Suprapubic skin (tissue), 4 donors: Measurements from ENCODE around the gene ATXN1L. TPM values are rescaled to one million over a fixed set of nuclear protein-coding genes. Genes with fewer than 3 reads are reported as not detected.
A peak's percentile ranks its signal among the peaks of the same experiment; 100 is the strongest.

Source experiments
- DNase-seq, 2 donors: peaks; one replicate each; pipeline ENCODE4 v3.0.0-alpha.2; 2019; ENCODE audit warnings: low spot score in 2 of 2
- H3K27ac ChIP-seq: fragments of 200-600 bp; sonication (generic); one replicate; pipeline ENCODE4 v1.5.1; 2019
- H3K27me3 ChIP-seq: fragments of 200-600 bp; sonication (generic); one replicate; pipeline ENCODE4 v1.5.1; 2019
- H3K36me3 ChIP-seq: fragments of 200-600 bp; sonication (generic); one replicate; pipeline ENCODE4 v1.5.1; 2019
- H3K4me1 ChIP-seq: fragments of 200-600 bp; sonication (generic); one replicate; pipeline ENCODE4 v1.5.1; 2019
- H3K4me3 ChIP-seq: fragments of 200-600 bp; sonication (generic); one replicate; pipeline ENCODE4 v1.5.1; 2019; ENCODE audit warnings: mild to moderate bottlenecking
- H3K9me3 ChIP-seq: fragments of 200-600 bp; sonication (generic); one replicate; pipeline ENCODE4 v1.5.1; 2019
- EP300 ChIP-seq: sonication (generic); formaldehyde crosslinking; IDR thresholded peaks from one replicate; pipeline ENCODE4 v1.6.1; 2017; ENCODE audit warnings: antibody characterized with exemption
- POLR2A ChIP-seq, 2 donors: fragments of 450-650 bp; IDR thresholded peaks; one replicate each; pipeline ENCODE4 v1.6.1; 2017; ENCODE audit warnings: antibody characterized with exemption in 2 of 2, mild to moderate bottlenecking in 2 of 2, moderate library complexity in 2 of 2
- POLR2AphosphoS5 ChIP-seq, 3 donors: sonication (generic); formaldehyde crosslinking; IDR thresholded peaks; one replicate each; pipeline ENCODE4 v1.6.1; 2017; ENCODE audit warnings: antibody characterized with exemption in 3 of 3
- WGBS: methylation state at CpG from one replicate; pipeline ENCODE4 v1.1.5; 2018; 5-methylcytosine and 5-hydroxymethylcytosine counted together
- total RNA-seq, 4 donors: library from RNA; depleted of rRNA; stranded (reverse); fragments of >200 nt; gene quantifications; one replicate each; pipeline ENCODE4 v1.1.0, GENCODE V29; 2016
- TF ChIP-seq, protein P1 (sequence below), 2 donors: fragments of 200-600 bp in 1 of 2; fragments of 450-650 bp in 1 of 2; sonication (generic) in 1 of 2; IDR thresholded peaks; one replicate each; pipeline ENCODE4 v1.5.1; 2016 to 2019; ENCODE audit warnings: antibody characterized with exemption in 2 of 2, mild to moderate bottlenecking in 1 of 2, moderate library complexity in 1 of 2

Gene ATXN1L, protein sequence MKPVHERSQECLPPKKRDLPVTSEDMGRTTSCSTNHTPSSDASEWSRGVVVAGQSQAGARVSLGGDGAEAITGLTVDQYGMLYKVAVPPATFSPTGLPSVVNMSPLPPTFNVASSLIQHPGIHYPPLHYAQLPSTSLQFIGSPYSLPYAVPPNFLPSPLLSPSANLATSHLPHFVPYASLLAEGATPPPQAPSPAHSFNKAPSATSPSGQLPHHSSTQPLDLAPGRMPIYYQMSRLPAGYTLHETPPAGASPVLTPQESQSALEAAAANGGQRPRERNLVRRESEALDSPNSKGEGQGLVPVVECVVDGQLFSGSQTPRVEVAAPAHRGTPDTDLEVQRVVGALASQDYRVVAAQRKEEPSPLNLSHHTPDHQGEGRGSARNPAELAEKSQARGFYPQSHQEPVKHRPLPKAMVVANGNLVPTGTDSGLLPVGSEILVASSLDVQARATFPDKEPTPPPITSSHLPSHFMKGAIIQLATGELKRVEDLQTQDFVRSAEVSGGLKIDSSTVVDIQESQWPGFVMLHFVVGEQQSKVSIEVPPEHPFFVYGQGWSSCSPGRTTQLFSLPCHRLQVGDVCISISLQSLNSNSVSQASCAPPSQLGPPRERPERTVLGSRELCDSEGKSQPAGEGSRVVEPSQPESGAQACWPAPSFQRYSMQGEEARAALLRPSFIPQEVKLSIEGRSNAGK
- 10 to 100 TPM; 24.8 to 38.3 (median 35.0) TPM for total RNA-seq

DNA sequence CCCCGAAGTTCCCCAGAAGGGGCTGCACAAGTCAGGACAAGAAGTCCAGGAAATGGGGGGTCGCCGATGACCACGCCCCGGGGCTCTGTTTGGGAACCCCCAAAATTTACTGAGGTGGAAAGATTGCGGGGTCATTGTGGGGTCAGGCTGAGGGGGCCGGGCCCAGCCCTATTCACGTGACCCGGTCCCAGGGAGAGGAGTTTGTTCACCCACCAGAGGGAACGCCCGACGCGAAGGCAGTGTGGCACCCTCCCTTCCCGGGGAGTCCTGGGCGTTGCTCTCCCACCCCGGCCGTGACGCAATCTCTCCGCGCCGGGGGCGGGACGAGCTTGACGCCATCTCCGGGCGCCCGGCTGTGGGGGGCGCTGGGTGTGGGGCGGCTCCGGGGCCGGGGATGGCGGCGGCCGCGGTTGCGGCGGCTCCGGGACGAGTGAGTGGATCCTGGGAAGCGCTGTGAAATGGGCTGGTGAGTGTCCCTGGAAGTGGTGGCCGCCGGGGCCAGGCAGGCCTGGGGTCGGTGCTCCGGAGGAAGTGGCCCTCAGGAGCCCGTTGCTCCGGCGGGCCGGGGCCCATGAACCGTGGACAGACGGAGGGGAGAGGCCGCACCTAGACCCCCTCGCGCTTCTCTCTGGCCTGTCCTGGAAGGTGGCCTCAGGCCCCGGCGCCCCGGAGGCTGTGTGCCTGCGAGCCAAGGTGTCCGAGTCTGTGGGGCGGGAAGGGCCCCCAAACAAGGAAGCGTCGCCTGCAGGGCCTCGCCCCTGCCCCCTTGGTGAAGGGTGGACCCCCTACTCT, at the start of gene ATXN1L:
Gene ATXN1L, plus strand, starts transcription at position 338 of the 792 bp plus-strand sequence. CDS start 3,765 bp downstream, outside the sequence.
- TF ChIP-seq POLR2A (IDR thresholded peaks at IDR 0.05) (peak in 1 of 2 donors; percentile 83), POLR2AphosphoS5 (IDR thresholded peaks at IDR 0.05) (peak; percentile 71 to 89 (median 77)), EP300 (no peak)
- TF ChIP-seq, protein P1, sequence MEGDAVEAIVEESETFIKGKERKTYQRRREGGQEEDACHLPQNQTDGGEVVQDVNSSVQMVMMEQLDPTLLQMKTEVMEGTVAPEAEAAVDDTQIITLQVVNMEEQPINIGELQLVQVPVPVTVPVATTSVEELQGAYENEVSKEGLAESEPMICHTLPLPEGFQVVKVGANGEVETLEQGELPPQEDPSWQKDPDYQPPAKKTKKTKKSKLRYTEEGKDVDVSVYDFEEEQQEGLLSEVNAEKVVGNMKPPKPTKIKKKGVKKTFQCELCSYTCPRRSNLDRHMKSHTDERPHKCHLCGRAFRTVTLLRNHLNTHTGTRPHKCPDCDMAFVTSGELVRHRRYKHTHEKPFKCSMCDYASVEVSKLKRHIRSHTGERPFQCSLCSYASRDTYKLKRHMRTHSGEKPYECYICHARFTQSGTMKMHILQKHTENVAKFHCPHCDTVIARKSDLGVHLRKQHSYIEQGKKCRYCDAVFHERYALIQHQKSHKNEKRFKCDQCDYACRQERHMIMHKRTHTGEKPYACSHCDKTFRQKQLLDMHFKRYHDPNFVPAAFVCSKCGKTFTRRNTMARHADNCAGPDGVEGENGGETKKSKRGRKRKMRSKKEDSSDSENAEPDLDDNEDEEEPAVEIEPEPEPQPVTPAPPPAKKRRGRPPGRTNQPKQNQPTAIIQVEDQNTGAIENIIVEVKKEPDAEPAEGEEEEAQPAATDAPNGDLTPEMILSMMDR (IDR thresholded peaks at IDR 0.05), result no peak
- Histone ChIP-seq H3K4me3 (peak within 1 kb of the TSS; percentile 97), H3K4me1 (peaks cover 16% of the 10 kb centered on the region), H3K27me3 (no peaks in the 10 kb centered on the region), H3K27ac (peak within 1 kb of the TSS; percentile 85), H3K9me3 (no peaks in the 10 kb centered on the region), H3K36me3 (peaks cover 21% of the 10 kb centered on the region)
- WGBS, result 0% methylated on average over 5 of the region's 62 CpGs
- peak; percentile 96 for DNase-seq

DNA sequence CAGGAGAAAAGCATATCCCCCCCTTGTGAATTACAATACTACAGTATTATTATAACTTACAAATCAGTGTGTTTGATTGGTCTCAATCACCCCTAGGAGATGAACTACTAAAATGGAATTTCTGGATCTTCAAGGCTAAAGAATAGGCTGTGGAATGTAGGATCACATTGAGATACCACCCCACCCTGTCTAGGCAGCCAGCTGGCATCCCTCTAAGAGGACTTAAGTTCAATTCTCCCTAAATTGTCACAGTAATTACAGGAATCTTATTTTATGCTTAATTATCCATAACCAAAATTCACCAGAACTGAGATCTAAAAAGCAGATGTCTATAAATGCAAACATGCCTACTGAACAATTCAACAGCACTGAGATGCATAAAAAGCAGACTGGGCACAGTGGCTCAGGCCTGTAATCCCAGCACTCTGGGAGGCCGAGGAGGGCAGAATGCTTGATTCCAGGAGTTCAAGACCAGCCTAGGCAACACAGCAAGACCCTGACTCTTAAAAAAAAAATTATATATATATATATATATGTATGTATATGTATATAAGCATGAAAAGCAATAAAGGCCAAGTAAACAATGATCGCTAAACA, 49.2 kb upstream of the ATXN1L start:
- Histone ChIP-seq H3K27me3 (no peaks in the 10 kb centered on the region), H3K4me1 (peaks cover 14% of the 10 kb centered on the region), H3K9me3 (no peaks in the 10 kb centered on the region), H3K27ac (no peak overlapping the region), H3K4me3 (no peak overlapping the region), H3K36me3 (peaks cover 26% of the 10 kb centered on the region)
- WGBS, result 89% methylated on average over 2 of the region's 2 CpGs
- DNase-seq, result no peak
- no peak for TF ChIP-seq POLR2AphosphoS5 (IDR thresholded peaks at IDR 0.05)
- TF ChIP-seq POLR2A (IDR thresholded peaks at IDR 0.05), result no peak
- TF ChIP-seq EP300, result no peak
- TF ChIP-seq, protein P1 (IDR thresholded peaks at IDR 0.05), result no peak

DNA sequence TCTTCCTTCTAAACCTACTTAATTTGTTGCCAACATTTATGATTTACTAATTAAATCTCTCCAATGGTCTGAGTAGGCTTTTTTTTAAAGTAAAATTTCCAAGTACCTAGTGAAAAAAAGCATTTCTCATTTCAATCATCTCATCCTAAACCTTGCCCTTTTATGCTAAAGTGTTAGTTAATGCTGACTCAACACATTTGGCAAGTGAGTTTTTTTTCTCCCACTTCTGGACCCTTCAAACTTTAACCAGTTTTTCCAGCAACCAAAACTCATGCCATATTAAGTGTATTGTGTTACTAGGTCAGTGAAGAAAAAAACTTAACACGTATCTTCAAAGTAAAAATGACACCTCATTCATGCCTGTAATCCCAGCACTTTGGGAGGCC, 42.5 kb upstream of the ATXN1L start:
- peaks cover 31% of the 10 kb centered on the region for H3K36me3 ChIP-seq
- no peaks in the 10 kb centered on the region for H3K27me3 ChIP-seq
- TF ChIP-seq EP300 (no peak), POLR2AphosphoS5 (IDR thresholded peaks at IDR 0.05) (no peak), POLR2A (IDR thresholded peaks at IDR 0.05) (no peak)
- TF ChIP-seq, protein P1 (IDR thresholded peaks at IDR 0.05), result no peak
- DNase-seq, result no peak
- H3K27ac ChIP-seq, result no peak overlapping the region
- H3K4me1 ChIP-seq, result peaks cover 24% of the 10 kb centered on the region
- 93% methylated on average over 1 of the region's 1 CpG for WGBS
- H3K9me3 ChIP-seq, result no peaks in the 10 kb centered on the region
- H3K4me3 ChIP-seq, result no peak overlapping the region

DNA sequence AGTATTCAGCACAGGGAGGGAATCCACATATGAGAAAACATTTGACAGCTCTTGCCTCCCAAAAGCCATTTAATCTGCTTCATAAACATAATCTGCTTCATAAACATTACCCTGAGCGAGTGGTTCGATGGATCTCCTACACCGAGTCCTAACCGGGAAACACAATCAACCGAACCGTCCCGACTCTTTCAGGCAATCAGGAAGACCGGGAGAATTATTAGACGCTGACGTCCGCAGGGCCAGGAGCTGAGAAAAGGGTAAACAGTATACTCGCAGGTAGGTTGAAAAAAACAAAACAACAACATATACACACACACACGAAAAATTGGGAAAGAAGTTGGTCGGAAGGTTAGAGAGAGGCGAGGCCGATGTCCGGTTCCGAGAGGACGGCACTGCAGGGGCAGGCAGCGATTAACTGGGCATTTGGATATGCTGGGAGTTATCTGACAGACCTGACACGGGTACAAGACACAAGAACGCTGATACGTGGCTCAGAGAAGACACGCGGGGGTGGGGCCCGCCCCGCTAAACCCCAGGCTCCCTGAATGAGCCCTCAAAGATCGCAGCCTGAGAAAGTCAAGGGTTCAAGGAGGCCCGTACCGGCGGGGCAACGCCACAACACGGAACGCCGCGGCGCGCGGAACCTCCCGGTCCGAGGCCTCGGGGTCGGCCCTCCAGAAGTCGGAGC, 37.7 kb upstream of the ATXN1L start:
- WGBS, result under 1% methylated on average over 44 of the region's 44 CpGs
- H3K9me3 ChIP-seq, result no peaks in the 10 kb centered on the region
- no peaks in the 10 kb centered on the region for H3K27me3 ChIP-seq
- peaks cover 4% of the 10 kb centered on the region for H3K36me3 ChIP-seq
- H3K4me1 ChIP-seq, result peaks cover 24% of the 10 kb centered on the region
- H3K27ac ChIP-seq, result peak overlapping the region; percentile 89
- DNase-seq, result no peak
- peak overlapping the region; percentile 72 for H3K4me3 ChIP-seq
- TF ChIP-seq EP300, result no peak
- TF ChIP-seq POLR2A (IDR thresholded peaks at IDR 0.05), result no peak
- TF ChIP-seq, protein P1 (IDR thresholded peaks at IDR 0.05), result no peak
- no peak for TF ChIP-seq POLR2AphosphoS5 (IDR thresholded peaks at IDR 0.05)
